Activated CD8-positive, alpha-beta T cell treated with anti-CD3 and anti-CD28 coated beads, Interleukin-2, amount 10 ng/mL, durations not matched to agents 7 days and 5 days (primary cell): ENCODE measurements around the gene NFYB. TPM values are rescaled to one million over a fixed set of nuclear protein-coding genes. Genes with fewer than 3 reads are reported as not detected.
"Not testable (repeated sequence)": the region's sequence is repeated elsewhere in the genome, so short reads cannot be mapped to it uniquely, and the experiment has no call there.

ENCODE experiments used
- ATAC-seq: fragments of 150-1000 bp; cut with Tn5 transposase; one replicate; pipeline ENCODE4 v1.10.0; 2021; ENCODE audit warnings: moderate library complexity
- CTCF ChIA-PET: fragments of 350-600 bp; sonication (Branson Sonifier 250); formaldehyde crosslinking; loops from one replicate; lab custom pipeline; 2021; ENCODE audit warnings: antibody characterized with exemption; lab: Charles Lee
- POLR2A ChIA-PET: fragments of 350-600 bp; sonication (Branson Sonifier 250); formaldehyde crosslinking; loops from one replicate; lab custom pipeline; 2021; ENCODE audit warnings: antibody characterized with exemption; lab: Charles Lee
- DNase-seq: peaks from one replicate; pipeline ENCODE4 v3.0.0-alpha.2; 2020
- H3K27ac Mint-ChIP-seq: one replicate; pipeline ENCODE4 v1.8.0; 2021; ENCODE audit warnings: mild to moderate bottlenecking, mixed read lengths
- H3K27me3 Mint-ChIP-seq: one replicate; pipeline ENCODE4 v1.8.0; 2021; ENCODE audit warnings: low read depth, mixed read lengths
- H3K36me3 Mint-ChIP-seq: one replicate; pipeline ENCODE4 v1.8.0; 2021; ENCODE audit warnings: low read depth, mixed read lengths
- H3K4me1 Mint-ChIP-seq: one replicate; pipeline ENCODE4 v1.8.0; 2021; ENCODE audit warnings: low read depth, mixed read lengths
- H3K4me3 Mint-ChIP-seq: one replicate; pipeline ENCODE4 v1.8.0; 2021; ENCODE audit warnings: mild to moderate bottlenecking, mixed read lengths
- H3K9me3 Mint-ChIP-seq: one replicate; pipeline ENCODE4 v1.8.0; 2022; ENCODE audit warnings: mixed read lengths; ENCODE audit not compliant: insufficient read depth
- total RNA-seq, 2 experiments: library from RNA; stranded (reverse); gene quantifications; one replicate each; pipeline ENCODE4 v1.2.3, GENCODE V29; 2021

Gene NFYB
- total RNA-seq, 2 experiments from 2014 or later = 25.4 to 29.8 TPM

- ATAC-seq, H3K36me3 Mint-ChIP-seq, DNase-seq, H3K27ac Mint-ChIP-seq, H3K4me3 Mint-ChIP-seq, CTCF ChIA-PET, POLR2A ChIA-PET, H3K9me3 Mint-ChIP-seq, H3K27me3 Mint-ChIP-seq: not testable (repeated sequence)
- H3K4me1 Mint-ChIP-seq = peaks cover 25% of the 10 kb centered on the region
Measured at GRCh38 chr12:104173804-104174203, 35.8 kb upstream of the NFYB start.

DNA sequence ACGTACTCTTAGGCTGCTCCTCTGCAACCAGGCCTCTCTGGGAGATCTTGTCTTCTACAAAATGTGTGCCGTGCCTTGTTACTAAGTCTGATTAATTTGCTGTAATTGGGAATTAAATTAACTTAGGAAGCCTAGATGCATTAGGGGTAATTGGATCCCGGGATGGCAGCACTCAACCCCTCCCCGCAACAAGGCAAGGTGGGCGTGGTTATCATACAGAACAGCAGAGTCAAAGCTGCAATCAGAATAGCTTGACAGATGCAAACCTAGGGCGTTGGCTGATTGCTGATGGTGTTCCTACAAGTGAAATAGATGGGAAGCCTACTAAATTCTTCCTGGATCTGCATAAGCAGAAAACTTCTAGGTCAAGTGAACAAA, 34.5 kb upstream of the NFYB start:
- DNase-seq = no peak
- H3K4me3 Mint-ChIP-seq = no peak overlapping the region
- H3K27me3 Mint-ChIP-seq = peaks cover 2% of the 10 kb centered on the region
- CTCF ChIA-PET = no interaction called here
- no peak for ATAC-seq
- POLR2A ChIA-PET = no interaction called here
- H3K36me3 Mint-ChIP-seq = no peaks in the 10 kb centered on the region
- peaks cover 14% of the 10 kb centered on the region for H3K4me1 Mint-ChIP-seq
- H3K9me3 Mint-ChIP-seq = no peaks in the 10 kb centered on the region
- H3K27ac Mint-ChIP-seq = no peak overlapping the region

DNA sequence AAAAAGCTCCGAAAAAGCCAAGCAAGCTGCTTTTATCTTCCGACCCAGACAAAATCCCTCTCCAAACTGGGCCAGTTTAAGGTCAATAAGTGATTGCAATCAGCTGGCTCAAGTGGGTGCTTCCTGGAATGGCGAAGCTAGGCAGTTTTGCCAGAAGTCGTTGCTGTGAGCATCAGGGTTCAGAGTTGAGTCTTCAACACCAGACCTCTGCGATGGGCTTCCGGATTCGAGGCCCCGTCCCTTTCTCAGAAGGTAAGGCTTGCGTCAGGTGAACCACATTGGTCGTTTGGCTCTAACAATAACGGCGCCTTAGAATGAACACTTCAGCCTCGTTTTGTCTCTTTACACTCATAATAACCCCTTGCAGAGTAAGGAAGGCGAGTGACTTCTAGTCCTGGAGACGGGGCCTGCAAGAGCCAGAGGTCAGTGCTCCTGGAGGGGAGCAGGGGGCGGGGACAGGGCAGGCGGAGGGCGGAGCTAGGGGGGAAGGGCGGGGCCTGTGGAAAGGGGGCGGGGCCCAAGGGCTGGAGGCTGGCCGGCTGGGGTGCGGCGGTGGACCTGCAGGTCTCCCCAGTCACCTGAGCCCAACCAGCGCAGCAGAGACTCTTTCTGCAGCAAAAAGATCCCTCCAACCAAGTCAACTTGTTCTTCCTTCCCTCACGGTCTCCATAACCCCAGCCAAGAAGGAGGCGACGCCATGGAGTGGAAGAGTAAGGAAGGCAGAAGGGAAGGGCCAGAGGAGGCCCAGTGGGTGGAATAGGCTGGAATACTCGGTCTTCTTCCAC, 34.0 kb upstream of the NFYB start:
- ChIA-PET CTCF (no interaction called here), POLR2A (no interaction called here)
- no peak for DNase-seq
- Mint-ChIP-seq H3K9me3 (no peaks in the 10 kb centered on the region), H3K27me3 (peaks cover 2% of the 10 kb centered on the region), H3K4me3 (no peak overlapping the region), H3K36me3 (no peaks in the 10 kb centered on the region), H3K27ac (no peak overlapping the region), H3K4me1 (peaks cover 8% of the 10 kb centered on the region)
- no peak for ATAC-seq

- ATAC-seq (no peak), DNase-seq (no peak)
- ChIA-PET CTCF (no interaction called here), POLR2A (no interaction called here)
- no peak overlapping the region for H3K4me3 Mint-ChIP-seq
- no peaks in the 10 kb centered on the region for H3K36me3 Mint-ChIP-seq
- H3K27me3 Mint-ChIP-seq = peaks cover 5% of the 10 kb centered on the region
- H3K27ac Mint-ChIP-seq = no peak overlapping the region
- H3K9me3 Mint-ChIP-seq = no peaks in the 10 kb centered on the region
- H3K4me1 Mint-ChIP-seq = no peaks in the 10 kb centered on the region
Measured at GRCh38 chr12:104168596-104168995, 30.6 kb upstream of the NFYB start.

DNA sequence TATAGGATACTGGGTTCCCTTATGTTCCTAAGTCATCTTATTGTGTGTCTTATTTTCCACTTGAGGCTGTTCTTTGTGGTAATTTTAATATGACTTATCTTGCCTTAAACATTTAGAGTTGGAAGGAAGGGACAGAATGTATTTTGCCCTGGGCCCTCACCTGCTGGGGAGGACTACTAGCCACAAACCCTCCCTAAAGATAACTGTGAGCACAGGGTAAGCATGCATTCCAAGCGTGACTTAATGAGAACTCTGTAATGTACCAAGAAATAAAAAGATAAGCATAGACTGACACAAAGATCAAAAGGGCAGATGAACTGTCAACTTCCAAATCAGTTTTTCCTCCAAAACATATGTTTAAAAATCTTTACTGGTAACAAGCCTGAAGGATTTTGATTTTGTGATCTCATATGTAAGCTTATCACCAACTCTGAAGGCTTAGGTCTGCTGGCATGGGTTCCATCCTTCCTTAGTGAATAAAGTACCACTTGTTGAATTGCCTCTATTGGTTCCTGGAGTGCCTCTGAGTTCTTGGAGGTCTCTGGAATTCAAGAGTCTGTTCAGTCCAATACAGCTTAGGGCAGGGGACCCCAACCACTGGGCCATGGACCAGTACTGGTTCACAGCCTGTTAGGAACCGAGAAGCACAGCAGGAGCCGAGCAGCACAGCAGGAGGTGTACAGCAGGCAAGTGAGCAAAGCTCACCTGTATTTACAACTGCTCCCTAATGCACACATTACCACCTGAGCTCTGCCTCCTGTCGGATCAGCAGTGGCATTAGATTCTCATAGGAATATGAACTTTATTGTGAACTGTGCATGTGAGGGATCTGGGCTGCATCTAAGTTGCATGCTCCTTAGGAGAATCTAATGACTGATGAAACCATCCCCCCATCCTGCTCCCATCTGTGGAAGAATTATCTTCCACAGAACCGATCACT, 29.8 kb upstream of the NFYB start:
- Mint-ChIP-seq H3K9me3 (no peaks in the 10 kb centered on the region), H3K4me1 (no peaks in the 10 kb centered on the region), H3K4me3 (no peak overlapping the region), H3K27me3 (peaks cover 5% of the 10 kb centered on the region), H3K27ac (no peak overlapping the region), H3K36me3 (no peaks in the 10 kb centered on the region)
- DNase-seq = no peak
- POLR2A ChIA-PET = no interaction called here
- no peak for ATAC-seq
- CTCF ChIA-PET = no interaction called here

- Mint-ChIP-seq H3K4me1 (no peaks in the 10 kb centered on the region), H3K27me3 (peaks cover 5% of the 10 kb centered on the region), H3K9me3 (no peaks in the 10 kb centered on the region), H3K4me3 (no peak overlapping the region), H3K27ac (no peak overlapping the region), H3K36me3 (no peaks in the 10 kb centered on the region)
- ATAC-seq (no peak), DNase-seq (no peak)
- ChIA-PET CTCF (no interaction called here), POLR2A (no interaction called here)
Measured at GRCh38 chr12:104166465-104166864, 28.5 kb upstream of the NFYB start.

DNA sequence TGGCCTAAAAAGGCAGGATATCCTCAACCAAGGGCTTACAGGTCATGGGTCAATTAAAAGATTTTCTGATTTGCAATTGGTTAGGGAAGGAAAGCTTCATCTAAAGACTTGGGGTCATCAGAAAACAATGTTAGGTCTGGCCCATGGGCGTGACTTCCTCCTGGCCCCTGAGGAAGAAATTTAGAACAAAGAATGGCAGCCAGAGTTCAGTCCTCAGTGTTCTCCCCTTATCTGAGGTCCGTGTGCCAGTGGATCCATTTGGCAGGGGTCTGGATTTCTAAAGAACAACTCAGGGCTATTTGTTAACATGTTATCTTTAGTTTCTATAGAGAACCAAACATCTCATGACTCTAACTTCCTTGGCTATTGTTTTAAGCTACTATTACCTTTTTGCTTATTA, 27.8 kb upstream of the NFYB start:
- DNase-seq (no peak), ATAC-seq (no peak)
- Mint-ChIP-seq H3K36me3 (no peaks in the 10 kb centered on the region), H3K27me3 (peaks cover 5% of the 10 kb centered on the region), H3K9me3 (no peaks in the 10 kb centered on the region), H3K4me1 (no peaks in the 10 kb centered on the region), H3K4me3 (no peak overlapping the region), H3K27ac (no peak overlapping the region)
- ChIA-PET POLR2A (no interaction called here), CTCF (no interaction called here)

DNA sequence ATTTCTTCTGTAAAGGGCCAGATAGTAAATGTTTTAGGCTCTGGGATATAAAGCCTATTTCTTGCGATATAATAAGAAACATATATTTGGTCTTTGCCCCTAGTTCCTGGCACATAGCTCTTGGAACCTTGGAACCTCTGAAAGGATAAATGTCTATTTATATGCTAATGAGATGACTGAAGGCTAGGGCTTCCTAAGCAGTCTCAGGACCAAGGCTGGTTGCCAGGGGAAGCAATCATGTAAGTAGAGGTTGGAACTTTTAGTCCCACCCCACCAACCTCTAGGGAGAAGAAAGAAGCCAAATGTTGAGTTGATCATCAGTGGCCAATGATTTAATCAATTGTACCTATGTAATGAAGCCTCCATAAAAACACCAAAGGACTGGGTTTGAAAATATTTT, 26.6 kb upstream of the NFYB start:
- ChIA-PET POLR2A (no interaction called here), CTCF (no interaction called here)
- no peak for ATAC-seq
- no peak overlapping the region for H3K4me3 Mint-ChIP-seq
- no peak overlapping the region for H3K27ac Mint-ChIP-seq
- no peaks in the 10 kb centered on the region for H3K9me3 Mint-ChIP-seq
- peaks cover 5% of the 10 kb centered on the region for H3K27me3 Mint-ChIP-seq
- no peaks in the 10 kb centered on the region for H3K4me1 Mint-ChIP-seq
- no peaks in the 10 kb centered on the region for H3K36me3 Mint-ChIP-seq
- DNase-seq = no peak

DNA sequence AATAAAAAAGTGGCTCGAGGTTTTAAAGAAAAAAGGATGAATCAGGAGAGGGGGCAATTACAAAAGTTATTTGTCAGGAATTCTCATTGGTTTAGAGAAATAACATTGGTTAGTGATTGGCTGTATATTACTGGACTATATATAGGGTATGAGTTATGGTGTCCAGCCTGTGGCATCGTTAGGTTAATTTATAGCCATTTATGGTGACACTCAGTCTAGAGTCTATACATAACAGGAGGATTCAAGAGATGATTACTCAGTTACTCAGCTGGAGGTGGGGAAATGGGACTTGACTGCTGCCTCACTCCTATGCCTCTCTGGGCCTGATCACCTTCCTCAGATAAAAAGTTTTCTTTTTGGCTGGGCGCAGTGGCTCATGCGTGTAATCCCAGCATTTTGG, 25.6 kb upstream of the NFYB start:
- Mint-ChIP-seq H3K4me3 (no peak overlapping the region), H3K27ac (no peak overlapping the region), H3K36me3 (no peaks in the 10 kb centered on the region), H3K27me3 (peaks cover 3% of the 10 kb centered on the region), H3K9me3 (no peaks in the 10 kb centered on the region), H3K4me1 (no peaks in the 10 kb centered on the region)
- ATAC-seq (no peak), DNase-seq (no peak)
- ChIA-PET CTCF (no interaction called here), POLR2A (no interaction called here)

DNA sequence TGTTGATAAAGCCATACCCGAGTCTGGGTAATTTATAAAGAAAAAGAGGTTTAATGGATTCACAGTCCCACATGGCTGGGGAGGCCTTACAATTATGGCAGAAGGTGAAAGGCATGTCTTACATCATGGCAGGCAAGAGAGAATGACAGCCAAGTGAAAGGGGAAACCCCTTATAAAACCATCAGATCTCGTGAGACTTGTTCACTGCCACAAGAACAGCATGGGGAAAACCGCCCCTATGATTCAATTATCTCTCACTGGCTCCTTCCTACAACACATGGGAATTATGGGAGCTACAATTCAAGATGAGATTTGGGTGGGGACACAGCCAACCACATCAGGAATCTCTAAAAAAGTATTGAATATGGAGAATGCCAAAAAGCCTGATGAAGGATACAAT, 25.0 kb upstream of the NFYB start:
- ATAC-seq, DNase-seq, H3K4me3 Mint-ChIP-seq, H3K36me3 Mint-ChIP-seq, H3K27ac Mint-ChIP-seq, H3K4me1 Mint-ChIP-seq, CTCF ChIA-PET, H3K9me3 Mint-ChIP-seq, POLR2A ChIA-PET, H3K27me3 Mint-ChIP-seq: not testable (repeated sequence)

DNA sequence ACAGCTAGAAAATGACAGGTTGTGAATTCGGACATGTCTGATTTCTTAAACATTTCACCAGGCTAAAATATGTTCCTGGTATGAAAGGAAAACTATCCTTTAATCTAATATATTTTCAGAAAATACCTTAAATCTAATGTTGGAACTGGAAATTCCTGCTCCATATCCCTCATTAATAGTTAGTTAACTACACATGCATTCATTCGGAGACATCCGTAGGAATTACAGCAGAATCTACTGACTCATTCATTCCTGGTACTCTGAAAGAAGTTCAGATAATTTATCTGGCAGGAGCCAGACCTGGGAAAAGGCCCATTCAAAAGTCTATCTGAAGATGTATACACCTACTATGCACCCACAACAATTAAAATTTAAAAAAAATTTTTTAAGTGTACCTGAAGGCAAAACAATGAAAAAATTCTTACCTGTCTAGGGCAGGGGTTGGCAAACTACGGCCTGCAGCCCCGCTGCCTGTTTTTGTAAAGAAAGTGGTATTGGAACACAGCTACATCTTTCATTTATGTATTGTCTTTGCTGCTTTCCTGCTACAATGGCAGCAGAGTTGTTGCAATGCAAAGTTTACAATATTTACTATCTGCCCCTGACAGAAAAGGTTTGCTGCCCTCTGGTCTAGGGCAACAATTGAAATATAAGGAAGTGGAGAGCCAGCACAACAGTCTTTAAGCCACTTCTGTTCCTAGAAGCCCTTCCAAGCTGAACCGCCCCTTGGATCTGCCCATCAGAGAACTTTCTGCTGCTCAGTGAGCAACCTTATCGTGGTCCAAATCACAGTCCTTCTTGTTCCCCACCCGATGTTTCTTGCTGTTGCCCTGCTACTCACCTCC, 17.9 kb upstream of the NFYB start:
- ChIA-PET POLR2A (no interaction called here), CTCF (no interaction called here)
- DNase-seq (no peak), ATAC-seq (no peak)
- Mint-ChIP-seq H3K4me3 (no peak overlapping the region), H3K9me3 (no peaks in the 10 kb centered on the region), H3K27me3 (peaks cover 3% of the 10 kb centered on the region), H3K27ac (no peak overlapping the region), H3K36me3 (no peaks in the 10 kb centered on the region), H3K4me1 (peaks cover 9% of the 10 kb centered on the region)
